ENCODE data around the gene GRIK1. TPM values are rescaled to one million over a fixed set of nuclear protein-coding genes. Genes with fewer than 3 reads are reported as not detected.

Gene GRIK1
- total RNA-seq, 1 experiment from 2014 or later = not detected

DNA sequence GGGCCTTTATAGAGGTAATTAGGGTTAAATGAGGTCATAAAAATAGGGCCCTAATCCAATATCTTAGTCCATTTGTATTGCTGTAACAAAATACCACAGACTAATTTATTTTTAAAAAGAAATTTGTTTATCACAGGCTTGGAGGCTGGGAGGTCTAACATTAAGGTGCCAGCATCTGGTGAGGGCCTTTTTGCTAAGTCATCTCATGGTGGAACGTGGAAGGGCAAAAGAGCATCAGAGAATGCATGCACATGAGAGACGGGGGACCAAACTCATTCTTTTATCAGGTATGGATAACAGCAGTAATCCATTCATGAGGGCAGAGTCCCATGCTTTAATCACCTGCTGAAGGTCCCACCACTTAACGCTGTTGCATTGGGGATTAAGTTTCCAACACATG, 313.8 kb downstream of the GRIK1 start:
- no peaks in the 10 kb centered on the region for H3K4me1 Mint-ChIP-seq (ENCODE audit: low read depth, unreplicated experiment)
- no peaks in the 10 kb centered on the region for H3K36me3 ChIP-seq (ENCODE audit: control insufficient read depth, insufficient read depth, low read length)
- intact Hi-C loops (cut with micrococcal nuclease; ENCODE audit: unreplicated experiment) = no loop called here
- no peak overlapping the region for H3K27ac Mint-ChIP-seq (ENCODE audit: unreplicated experiment)
- H3K4me1 ChIP-seq = no peaks in the 10 kb centered on the region
- H3K27me3 ChIP-seq (replicated peaks; ENCODE audit: control insufficient read depth, insufficient read depth, low read length) = no peaks in the 10 kb centered on the region
- H3K36me3 Mint-ChIP-seq (ENCODE audit: insufficient read depth, unreplicated experiment) = no peaks in the 10 kb centered on the region
- no peak for TF ChIP-seq CTCF (IDR thresholded peaks at IDR 0.05; ENCODE audit: insufficient read depth in 1 of 2, low read depth in 1 of 2, low read length in 1 of 2, severe bottlenecking in 1 of 2, unreplicated experiment in 1 of 2)
- POLR2A ChIA-PET = no interaction called here
- CTCF ChIA-PET = no interaction called here
- no peak overlapping the region for H3K4me3 ChIP-seq (ENCODE audit: low read depth, low read length)
- DNase-seq = no peak
- H3K27me3 Mint-ChIP-seq (ENCODE audit: insufficient read depth, unreplicated experiment) = no peaks in the 10 kb centered on the region
- no TSS peak for BruUV-seq (replicated peaks)
- H3K9me3 Mint-ChIP-seq (ENCODE audit: unreplicated experiment) = no peaks in the 10 kb centered on the region
- no peaks in the 10 kb centered on the region for H3K9me3 ChIP-seq
- no peak overlapping the region for H3K4me3 Mint-ChIP-seq (ENCODE audit: unreplicated experiment)

DNA sequence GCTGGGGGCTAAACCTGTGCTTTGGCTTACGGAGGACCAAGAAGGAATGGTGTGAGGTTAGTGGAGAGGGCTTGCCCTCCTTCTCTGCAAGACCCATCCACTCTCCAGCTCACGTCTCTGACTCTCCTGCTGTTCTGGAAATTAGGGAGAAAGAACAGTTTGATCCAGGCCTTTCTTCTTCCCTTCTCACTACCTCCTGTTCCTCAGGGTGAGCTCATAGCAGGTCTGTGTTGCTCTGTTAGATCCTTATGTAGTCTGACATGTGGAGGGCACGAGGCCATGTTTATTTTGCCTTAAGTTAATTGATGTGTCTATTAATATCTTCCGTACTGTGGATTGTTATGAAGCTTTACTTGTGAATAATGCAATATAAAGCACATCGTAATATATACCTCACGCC, 315.0 kb downstream of the GRIK1 start:
- Mint-ChIP-seq H3K27ac (ENCODE audit: unreplicated experiment) (no peak overlapping the region), H3K4me1 (ENCODE audit: low read depth, unreplicated experiment) (no peaks in the 10 kb centered on the region), H3K9me3 (ENCODE audit: unreplicated experiment) (no peaks in the 10 kb centered on the region), H3K27me3 (ENCODE audit: insufficient read depth, unreplicated experiment) (no peaks in the 10 kb centered on the region), H3K4me3 (ENCODE audit: unreplicated experiment) (no peak overlapping the region), H3K36me3 (ENCODE audit: insufficient read depth, unreplicated experiment) (no peaks in the 10 kb centered on the region)
- no peak for DNase-seq
- no peaks in the 10 kb centered on the region for H3K4me1 ChIP-seq
- POLR2A ChIA-PET = no interaction called here
- H3K27me3 ChIP-seq (replicated peaks; ENCODE audit: control insufficient read depth, insufficient read depth, low read length) = no peaks in the 10 kb centered on the region
- intact Hi-C loops (cut with micrococcal nuclease; ENCODE audit: unreplicated experiment) = no loop called here
- CTCF ChIA-PET = no interaction called here
- H3K36me3 ChIP-seq (ENCODE audit: control insufficient read depth, insufficient read depth, low read length) = no peaks in the 10 kb centered on the region
- H3K4me3 ChIP-seq (ENCODE audit: low read depth, low read length) = no peak overlapping the region
- H3K9me3 ChIP-seq = no peaks in the 10 kb centered on the region
- no TSS peak for BruUV-seq (replicated peaks)
- no peak for TF ChIP-seq CTCF (IDR thresholded peaks at IDR 0.05; ENCODE audit: insufficient read depth in 1 of 2, low read depth in 1 of 2, low read length in 1 of 2, severe bottlenecking in 1 of 2, unreplicated experiment in 1 of 2)

GRCh38 chr21:29621525-29621924, 318.3 kb downstream of the GRIK1 start:
- no peak for DNase-seq
- Mint-ChIP-seq H3K9me3 (ENCODE audit: unreplicated experiment) (no peaks in the 10 kb centered on the region), H3K27me3 (ENCODE audit: insufficient read depth, unreplicated experiment) (no peaks in the 10 kb centered on the region), H3K4me3 (ENCODE audit: unreplicated experiment) (no peak overlapping the region), H3K36me3 (ENCODE audit: insufficient read depth, unreplicated experiment) (no peaks in the 10 kb centered on the region), H3K27ac (ENCODE audit: unreplicated experiment) (no peak overlapping the region), H3K4me1 (ENCODE audit: low read depth, unreplicated experiment) (no peaks in the 10 kb centered on the region)
- TF ChIP-seq CTCF (IDR thresholded peaks at IDR 0.05; ENCODE audit: insufficient read depth in 1 of 2, low read depth in 1 of 2, low read length in 1 of 2, severe bottlenecking in 1 of 2, unreplicated experiment in 1 of 2) = no peak
- Histone ChIP-seq H3K27me3 (replicated peaks; ENCODE audit: control insufficient read depth, insufficient read depth, low read length) (no peaks in the 10 kb centered on the region), H3K36me3 (ENCODE audit: control insufficient read depth, insufficient read depth, low read length) (no peaks in the 10 kb centered on the region), H3K9me3 (no peaks in the 10 kb centered on the region), H3K4me3 (ENCODE audit: low read depth, low read length) (no peak overlapping the region), H3K4me1 (no peaks in the 10 kb centered on the region)
- BruUV-seq (replicated peaks) = no TSS peak
- POLR2A ChIA-PET = no interaction called here
- CTCF ChIA-PET = no interaction called here
- intact Hi-C loops (cut with micrococcal nuclease; ENCODE audit: unreplicated experiment) = no loop called here

Measured in Caco-2 (cell line).